Astrocyte (in vitro differentiated cells and primary cell): ENCODE measurements around the gene METRN. TPM values are rescaled to one million over a fixed set of nuclear protein-coding genes. Genes with fewer than 3 reads are reported as not detected.

Experiments
- DNase-seq: peaks from one replicate; pipeline ENCODE4 v3.0.0-alpha.2; 2010; ENCODE audit warnings: low read depth
- FAIRE-seq: peaks from 2 replicates; lab custom pipeline; 2011; peaks lifted over from hg19 to GRCh38; lab: Jason Lieb, UNC
- H2AFZ ChIP-seq: 2 replicates; pipeline ENCODE4 v1.6.0; 2012; ENCODE audit warnings: low read depth, low read length, inconsistent platforms
- H3K27ac ChIP-seq: 2 replicates; pipeline ENCODE4 v1.5.1; 2011; ENCODE audit warnings: low read depth, low read length, inconsistent platforms
- H3K27me3 ChIP-seq: 2 replicates; pipeline ENCODE4 v1.6.0; 2011; ENCODE audit warnings: low read length, inconsistent platforms; ENCODE audit not compliant: insufficient read depth
- H3K36me3 ChIP-seq: 2 replicates; pipeline ENCODE4 v1.5.1; 2011; ENCODE audit warnings: low read length, inconsistent platforms; ENCODE audit not compliant: insufficient read depth
- H3K4me1 ChIP-seq: 2 replicates; pipeline ENCODE4 v1.5.1; 2011; ENCODE audit warnings: low read length, inconsistent platforms; ENCODE audit not compliant: insufficient read depth
- H3K4me2 ChIP-seq: 2 replicates; pipeline ENCODE4 v1.6.0; 2012; ENCODE audit warnings: low read length, inconsistent platforms
- H3K4me3 ChIP-seq: 2 replicates; pipeline ENCODE4 v1.5.1; 2011; ENCODE audit warnings: low read depth, mild to moderate bottlenecking, low read length, inconsistent platforms; ENCODE audit not compliant: insufficient read depth
- H3K79me2 ChIP-seq: 2 replicates; pipeline ENCODE4 v1.6.0; 2012; ENCODE audit warnings: mild to moderate bottlenecking, low read length, inconsistent platforms; ENCODE audit not compliant: insufficient read depth
- H3K9ac ChIP-seq: 2 replicates; pipeline ENCODE4 v1.6.0; 2012; ENCODE audit warnings: mild to moderate bottlenecking, low read length, inconsistent platforms
- H3K9me3 ChIP-seq: 2 replicates; pipeline ENCODE4 v1.5.1; 2012; ENCODE audit warnings: low read depth, mild to moderate bottlenecking, low read length, inconsistent platforms; ENCODE audit not compliant: insufficient read depth
- H4K20me1 ChIP-seq: 2 replicates; pipeline ENCODE4 v1.6.0; 2012; ENCODE audit warnings: low read length, inconsistent platforms; ENCODE audit not compliant: insufficient read depth
- H3K27ac Mint-ChIP-seq: one replicate; pipeline ENCODE4 v1.8.0; 2021; ENCODE audit warnings: mild to moderate bottlenecking, mixed read lengths; ENCODE audit not compliant: unreplicated experiment
- H3K27me3 Mint-ChIP-seq: one replicate; pipeline ENCODE4 v1.8.0; 2021; ENCODE audit warnings: low read depth, mixed read lengths; ENCODE audit not compliant: unreplicated experiment
- H3K36me3 Mint-ChIP-seq: one replicate; pipeline ENCODE4 v1.8.0; 2021; ENCODE audit warnings: low read depth, mixed read lengths; ENCODE audit not compliant: unreplicated experiment
- H3K4me1 Mint-ChIP-seq: one replicate; pipeline ENCODE4 v1.8.0; 2021; ENCODE audit warnings: low read depth, mixed read lengths; ENCODE audit not compliant: unreplicated experiment
- H3K4me3 Mint-ChIP-seq: one replicate; pipeline ENCODE4 v1.8.0; 2021; ENCODE audit warnings: mild to moderate bottlenecking, moderate library complexity, mixed read lengths; ENCODE audit not compliant: unreplicated experiment
- H3K9me3 Mint-ChIP-seq: one replicate; pipeline ENCODE4 v1.8.0; 2021; ENCODE audit warnings: mild to moderate bottlenecking, mixed read lengths; ENCODE audit not compliant: unreplicated experiment
- CTCF ChIP-seq: IDR thresholded peaks from 2 replicates; pipeline ENCODE4 v1.5.1; 2011; ENCODE audit warnings: low read depth, mild to moderate bottlenecking, inconsistent platforms, low read length, moderate library complexity; ENCODE audit not compliant: insufficient read depth
- EZH2 ChIP-seq: IDR thresholded peaks from 2 replicates; pipeline ENCODE4 v1.6.1; 2012; ENCODE audit warnings: mild to moderate bottlenecking, low read length, inconsistent platforms; ENCODE audit not compliant: insufficient read depth
- total RNA-seq: library from RNA; stranded (reverse); gene quantifications from 2 replicates; pipeline ENCODE4 v1.2.1, GENCODE V29; 2021

Gene METRN
- total RNA-seq, 1 donor from 2014 or later = 31.5 TPM

- Histone ChIP-seq H3K4me2 (no peak overlapping the region), H3K27ac (no peak overlapping the region), H2AFZ (no peak overlapping the region), H3K36me3 (peaks cover 3% of the 10 kb centered on the region), H3K4me1 (peaks cover 30% of the 10 kb centered on the region), H3K79me2 (peaks cover 70% of the 10 kb centered on the region), H3K27me3 (no peaks in the 10 kb centered on the region), H4K20me1 (peaks cover 26% of the 10 kb centered on the region), H3K4me3 (no peak overlapping the region), H3K9me3 (no peaks in the 10 kb centered on the region), H3K9ac (no peak overlapping the region)
- DNase-seq (no peak), FAIRE-seq (no peak)
- Mint-ChIP-seq H3K36me3 (peaks cover 10% of the 10 kb centered on the region), H3K27me3 (peaks cover 3% of the 10 kb centered on the region), H3K9me3 (no peaks in the 10 kb centered on the region), H3K4me3 (peak overlapping the region; percentile 67), H3K4me1 (peaks cover 14% of the 10 kb centered on the region), H3K27ac (no peak overlapping the region)
- TF ChIP-seq EZH2 (no peak), CTCF (peak; percentile 19)
Observed at GRCh38 chr16:685967-686366, 29.0 kb upstream of the METRN start.

GRCh38 chr16:686459-687260, 28.3 kb upstream of the METRN start:
- Histone ChIP-seq H3K79me2 (peaks cover 63% of the 10 kb centered on the region), H3K4me2 (no peak overlapping the region), H3K9me3 (no peaks in the 10 kb centered on the region), H3K27ac (no peak overlapping the region), H3K36me3 (peaks cover 3% of the 10 kb centered on the region), H3K4me3 (no peak overlapping the region), H3K9ac (no peak overlapping the region), H2AFZ (no peak overlapping the region), H3K4me1 (peaks cover 23% of the 10 kb centered on the region), H4K20me1 (peaks cover 20% of the 10 kb centered on the region), H3K27me3 (no peaks in the 10 kb centered on the region)
- Mint-ChIP-seq H3K4me1 (peaks cover 10% of the 10 kb centered on the region), H3K36me3 (peaks cover 6% of the 10 kb centered on the region), H3K27ac (no peak overlapping the region), H3K4me3 (no peak overlapping the region), H3K27me3 (peaks cover 4% of the 10 kb centered on the region), H3K9me3 (no peaks in the 10 kb centered on the region)
- TF ChIP-seq EZH2 (no peak), CTCF (no peak)
- no peak for DNase-seq
- no peak for FAIRE-seq

- Mint-ChIP-seq H3K4me1 (peaks cover 5% of the 10 kb centered on the region), H3K27ac (no peak overlapping the region), H3K27me3 (peaks cover 5% of the 10 kb centered on the region), H3K4me3 (no peak overlapping the region), H3K36me3 (peaks cover 2% of the 10 kb centered on the region), H3K9me3 (no peaks in the 10 kb centered on the region)
- peaks cover 55% of the 10 kb centered on the region for H3K79me2 ChIP-seq
- H3K27ac ChIP-seq = no peak overlapping the region
- H3K9me3 ChIP-seq = no peaks in the 10 kb centered on the region
- no peak for DNase-seq
- no peak overlapping the region for H3K9ac ChIP-seq
- no peaks in the 10 kb centered on the region for H3K36me3 ChIP-seq
- no peak for TF ChIP-seq CTCF
- TF ChIP-seq EZH2 = no peak
- H3K4me3 ChIP-seq = no peak overlapping the region
- H4K20me1 ChIP-seq = peaks cover 11% of the 10 kb centered on the region
- H3K4me1 ChIP-seq = peaks cover 17% of the 10 kb centered on the region
- H3K4me2 ChIP-seq = no peak overlapping the region
- no peaks in the 10 kb centered on the region for H3K27me3 ChIP-seq
- H2AFZ ChIP-seq = no peak overlapping the region
- FAIRE-seq = no peak
Observed at GRCh38 chr16:687499-687898, 27.4 kb upstream of the METRN start.
